ENCODE data around the gene TAF6.

The TAF6 gene

DNA sequence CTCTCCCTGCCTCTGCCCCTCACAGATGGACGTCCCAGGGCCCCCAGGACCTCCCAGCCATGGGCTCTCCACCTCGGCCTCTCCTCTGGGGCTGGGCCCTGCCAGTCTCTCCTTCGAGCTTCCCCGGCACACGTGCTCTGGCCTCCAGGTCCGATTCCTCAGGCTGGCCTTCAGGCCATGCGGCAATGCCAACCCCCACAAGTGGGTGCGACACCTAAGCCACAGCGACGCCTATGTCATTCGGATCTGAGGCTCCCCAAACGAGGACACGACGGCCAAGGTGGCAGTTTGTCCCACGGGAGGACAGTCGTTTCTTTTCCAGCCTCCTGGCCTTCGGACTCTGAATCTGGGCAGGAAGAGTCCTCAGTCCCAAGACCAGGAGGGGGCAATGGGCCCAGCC, 12.5 kb downstream of the TAF6 start:
- H3K27ac ChIP-seq = peak overlapping the region; percentile 36
- ChIA-PET POLR2A (ENCODE audit: low non-redundant PET) (no interaction called here), CTCF (interaction anchor here (0.6 kb wide), 1 partner anchor 301 kb away, joined by 3 read pairs; no protein-coding TSS in a partner anchor)
- TF ChIP-seq, protein P1, sequence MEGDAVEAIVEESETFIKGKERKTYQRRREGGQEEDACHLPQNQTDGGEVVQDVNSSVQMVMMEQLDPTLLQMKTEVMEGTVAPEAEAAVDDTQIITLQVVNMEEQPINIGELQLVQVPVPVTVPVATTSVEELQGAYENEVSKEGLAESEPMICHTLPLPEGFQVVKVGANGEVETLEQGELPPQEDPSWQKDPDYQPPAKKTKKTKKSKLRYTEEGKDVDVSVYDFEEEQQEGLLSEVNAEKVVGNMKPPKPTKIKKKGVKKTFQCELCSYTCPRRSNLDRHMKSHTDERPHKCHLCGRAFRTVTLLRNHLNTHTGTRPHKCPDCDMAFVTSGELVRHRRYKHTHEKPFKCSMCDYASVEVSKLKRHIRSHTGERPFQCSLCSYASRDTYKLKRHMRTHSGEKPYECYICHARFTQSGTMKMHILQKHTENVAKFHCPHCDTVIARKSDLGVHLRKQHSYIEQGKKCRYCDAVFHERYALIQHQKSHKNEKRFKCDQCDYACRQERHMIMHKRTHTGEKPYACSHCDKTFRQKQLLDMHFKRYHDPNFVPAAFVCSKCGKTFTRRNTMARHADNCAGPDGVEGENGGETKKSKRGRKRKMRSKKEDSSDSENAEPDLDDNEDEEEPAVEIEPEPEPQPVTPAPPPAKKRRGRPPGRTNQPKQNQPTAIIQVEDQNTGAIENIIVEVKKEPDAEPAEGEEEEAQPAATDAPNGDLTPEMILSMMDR (conservative IDR thresholded peaks at IDR 0.05; ENCODE audit: low read depth) = no peak
- DNase-seq (ENCODE audit: low spot score) = no peak

DNA sequence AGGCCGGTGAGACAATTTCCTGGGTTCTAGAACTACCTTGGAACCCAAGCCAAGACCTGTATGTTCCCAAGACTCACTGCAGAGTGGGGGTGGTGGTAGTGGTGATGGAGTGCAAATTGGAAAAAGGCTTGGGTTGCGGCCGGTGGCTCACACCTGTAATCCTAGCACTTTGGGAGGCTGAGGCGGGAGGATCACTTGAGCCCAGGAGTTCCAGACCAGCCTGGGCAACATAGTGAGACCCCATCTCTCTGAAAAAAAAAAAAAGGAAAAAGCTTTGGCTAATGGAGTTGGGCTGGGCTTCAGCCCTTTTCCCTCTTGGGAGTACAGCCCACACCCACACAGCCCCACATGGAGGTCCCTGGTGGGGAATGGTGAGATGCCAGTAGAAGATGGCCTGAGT, 13.6 kb downstream of the TAF6 start:
- POLR2A ChIA-PET (ENCODE audit: low non-redundant PET) = no interaction called here
- TF ChIP-seq, protein P1 (conservative IDR thresholded peaks at IDR 0.05; ENCODE audit: low read depth) = no peak
- peak overlapping the region; percentile 36 for H3K27ac ChIP-seq
- no peak for DNase-seq (ENCODE audit: low spot score)
- CTCF ChIA-PET = no interaction called here

DNA sequence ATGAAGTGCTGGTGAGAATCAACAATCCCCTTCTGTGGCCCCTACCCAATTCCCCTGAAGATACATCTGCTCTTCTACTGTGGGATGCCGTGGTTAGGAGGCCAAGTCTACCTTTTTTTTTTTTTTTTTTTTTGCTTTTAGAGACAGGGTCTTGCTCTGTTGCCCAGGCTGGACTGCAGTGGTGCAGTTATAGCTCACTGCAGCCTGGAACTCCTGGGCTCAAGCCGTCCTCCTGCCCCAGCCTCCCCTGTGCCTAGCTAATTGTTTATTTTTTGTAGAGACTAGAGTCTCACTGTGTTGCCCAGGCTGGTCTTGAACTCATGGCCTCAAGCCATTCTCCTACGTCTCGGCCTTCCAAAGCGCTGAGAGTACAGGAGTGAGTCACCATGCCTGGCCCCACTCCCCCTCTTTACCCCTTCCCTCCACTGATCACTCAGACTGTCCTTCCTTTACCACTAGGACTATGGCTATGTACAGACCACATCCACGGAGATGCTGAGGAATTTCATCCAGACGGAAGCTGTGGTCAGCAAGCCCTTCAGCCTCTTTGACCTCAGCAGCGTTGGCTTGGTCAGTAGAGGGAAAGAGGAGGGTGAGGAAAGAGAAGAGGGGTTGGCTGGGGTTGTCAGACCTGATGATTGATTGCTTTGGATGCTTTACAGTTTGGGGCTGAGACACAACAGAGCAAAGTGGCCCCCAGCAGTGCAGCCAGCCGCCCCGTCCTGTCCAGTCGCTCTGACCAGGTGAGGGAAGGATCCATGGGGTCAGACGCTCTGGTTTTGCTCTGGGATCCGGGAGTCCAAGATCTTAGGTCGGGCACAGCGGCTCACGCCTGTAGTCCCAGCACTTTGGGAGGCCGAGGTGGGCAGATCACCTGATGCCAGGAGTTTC, 16.0 kb downstream of the TAF6 start:
- ChIA-PET POLR2A (ENCODE audit: low non-redundant PET) (interaction anchor here (0.7 kb wide), 1 partner anchor 144 kb away, joined by 4 read pairs; no protein-coding TSS in a partner anchor), CTCF (interaction anchor here (0.5 kb wide), 1 partner anchor 10 kb away, joined by 3 read pairs; no protein-coding TSS in a partner anchor)
- peak overlapping the region; percentile 98 for H3K27ac ChIP-seq
- TF ChIP-seq, protein P1 (conservative IDR thresholded peaks at IDR 0.05; ENCODE audit: low read depth) = no peak
- no peak for DNase-seq (ENCODE audit: low spot score)

DNA sequence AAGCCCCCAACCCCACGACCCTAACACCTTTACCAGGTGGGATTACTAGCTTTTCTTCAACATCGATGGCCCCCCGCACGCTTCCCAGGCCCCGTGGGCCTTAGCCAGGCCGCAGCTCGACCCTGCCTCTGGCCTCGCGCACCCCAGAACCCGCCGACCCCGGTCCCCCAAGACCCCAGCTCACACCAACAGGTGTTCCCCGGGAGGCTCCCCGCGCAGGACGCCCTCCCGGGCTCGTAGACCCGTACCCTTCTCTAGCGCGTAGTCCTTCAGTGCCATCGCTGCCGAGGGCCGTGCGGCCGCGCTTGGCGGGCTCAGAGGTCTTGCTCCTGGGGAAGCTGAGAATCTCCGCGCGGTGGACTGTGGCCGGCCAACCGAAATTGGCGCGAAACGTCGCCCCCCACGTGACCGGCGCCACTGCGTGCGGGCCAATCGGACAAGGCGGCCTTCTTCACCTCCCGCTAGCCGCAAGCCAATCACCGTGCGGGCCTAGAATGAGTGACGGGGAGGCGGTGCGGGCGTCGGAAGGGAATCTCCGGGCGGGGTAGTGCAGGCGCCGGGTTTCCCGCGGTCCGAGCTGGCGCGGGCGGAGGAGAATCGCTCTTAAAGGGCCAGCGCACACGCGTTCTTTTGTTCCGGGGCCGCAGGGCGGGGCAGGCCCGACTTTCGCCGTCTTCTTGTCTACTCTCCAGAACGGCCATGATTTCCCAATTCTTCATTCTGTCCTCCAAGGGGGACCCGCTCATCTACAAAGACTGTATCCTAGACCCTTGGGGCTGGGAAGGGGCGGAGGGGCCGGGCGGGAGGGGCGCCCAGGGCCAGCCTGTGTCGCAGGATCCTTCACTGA, 17.9 kb downstream of the TAF6 start, which contains the start of the genes AP4M1 and MCM7:
AP4M1 (plus strand) TSS at position 628 of the 847 bp plus-strand sequence; CDS start at position 700, 72 bp downstream.
MCM7 (minus strand) TSS at position 382 of the 847 bp plus-strand sequence; CDS start at position 279, 103 bp downstream.
- ChIA-PET POLR2A (ENCODE audit: low non-redundant PET) (interaction anchor here (0.6 to 1.5 kb wide), 7 partner anchors 11 to 328 kb away, joined by 3 to 4 read pairs (median 3); partner anchors contain the start of genes CNPY4, TAF6, TRIM4 and ZCWPW1), CTCF (interaction anchor here (0.6 to 0.8 kb wide), 3 partner anchors 29 to 50 kb away, joined by 3 to 6 read pairs (median 3); no protein-coding TSS in a partner anchor)
- peak; percentile 99 for DNase-seq (ENCODE audit: low spot score)
- TF ChIP-seq, protein P1 (conservative IDR thresholded peaks at IDR 0.05; ENCODE audit: low read depth) = no peak
- H3K27ac ChIP-seq = peak within 1 kb of the TSS; percentile 98

DNA sequence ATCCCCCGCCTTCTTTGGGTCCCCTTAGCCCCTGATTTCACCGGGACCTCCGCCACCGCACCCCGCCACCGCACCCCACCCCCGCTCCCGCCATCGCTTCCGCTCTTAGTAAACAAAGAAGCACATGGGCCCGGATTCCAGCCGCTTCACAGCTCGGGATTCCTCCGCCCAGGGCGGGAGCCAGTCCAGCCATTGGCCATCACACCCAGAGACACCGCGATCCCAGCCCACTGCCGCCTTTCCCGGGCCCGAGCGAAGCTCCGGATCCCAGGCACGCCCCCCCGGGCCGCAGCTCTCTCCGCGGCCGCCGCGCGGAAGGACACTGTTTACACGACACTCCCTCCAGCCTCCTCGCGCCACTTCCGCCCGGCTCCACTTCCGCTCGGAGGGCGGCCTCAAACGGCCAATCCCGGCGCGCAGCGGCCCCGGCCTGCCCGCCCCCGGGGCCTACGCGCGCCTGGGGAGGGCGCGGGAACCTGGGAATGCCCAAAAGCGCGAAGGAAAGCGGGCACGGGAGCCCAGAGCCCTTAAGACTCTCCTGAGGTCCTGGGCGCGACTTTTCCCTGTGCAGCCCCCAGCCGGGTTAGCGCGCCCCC, 18.6 kb downstream of the TAF6 start:
- TF ChIP-seq, protein P1 (conservative IDR thresholded peaks at IDR 0.05; ENCODE audit: low read depth) = no peak
- DNase-seq (ENCODE audit: low spot score) = peak; percentile 93
- POLR2A ChIA-PET (ENCODE audit: low non-redundant PET) = interaction anchor here (0.6 to 1.5 kb wide), 6 partner anchors 10 to 181 kb away, joined by 3 to 8 read pairs (median 4); partner anchors contain the start of gene TRIM4
- CTCF ChIA-PET = interaction anchor here (0.6 kb wide), 1 partner anchor 32 kb away, joined by 4 read pairs; no protein-coding TSS in a partner anchor
- H3K27ac ChIP-seq = peak overlapping the region; percentile 98

Measured in RWPE1 (cell line).